ENCODE measurements around the gene ZNF805.
"Not testable (repeated sequence)": the region's sequence is repeated elsewhere in the genome, so short reads cannot be mapped to it uniquely, and the experiment has no call there.

ZNF805 gene

DNA sequence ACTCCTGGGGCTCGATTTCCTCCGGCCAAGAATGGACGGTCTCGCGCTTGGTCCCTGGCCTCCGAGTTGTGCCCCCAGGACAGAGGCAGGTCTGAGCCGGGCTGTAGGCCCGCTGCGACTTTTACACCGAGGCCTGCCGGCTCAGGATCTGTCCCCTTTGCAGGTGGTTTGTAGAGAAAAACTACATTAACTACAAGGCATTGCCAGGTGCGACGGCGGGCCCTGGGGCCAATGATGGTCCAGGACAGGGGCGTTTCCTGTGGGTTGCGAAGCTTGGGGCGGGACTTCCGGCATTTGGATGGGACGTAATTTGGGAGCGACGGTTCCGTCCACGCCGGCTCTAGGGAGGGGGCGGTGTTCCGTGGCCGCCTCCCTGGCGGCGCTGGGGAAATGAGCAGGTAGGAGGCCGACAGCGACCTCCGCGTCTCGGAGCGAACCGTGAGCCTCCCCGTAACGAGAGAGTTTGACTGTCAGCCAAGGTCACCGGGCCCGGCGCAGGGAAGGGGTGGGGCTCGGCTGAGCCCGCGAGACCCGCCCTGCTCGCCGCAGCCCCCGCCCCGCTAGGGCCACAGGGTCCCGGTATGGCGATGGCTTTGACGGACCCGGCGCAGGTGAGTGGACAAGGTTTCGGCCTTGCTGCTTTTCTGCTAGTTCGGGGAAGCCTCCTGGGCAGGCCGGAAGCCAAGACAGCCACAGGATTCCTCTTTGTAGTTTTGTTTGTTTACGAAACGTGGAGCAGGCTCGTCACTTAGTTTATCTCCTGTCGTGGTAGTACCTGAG lies at the start of gene ZNF805:
Gene ZNF805 (plus strand): TSS at position 322 of the 780 bp plus-strand sequence. CDS start 260 bp downstream, at position 582.
- Histone ChIP-seq H3K4me3 (replicated peaks; ENCODE audit: low read depth, low read length) (peak within 1 kb of the TSS; percentile 88), H3K36me3 (ENCODE audit: control insufficient read depth, insufficient read depth, low read length) (peaks cover 9% of the 10 kb centered on the region), H3K27me3 (replicated peaks; ENCODE audit: control insufficient read depth, insufficient read depth, low read length) (no peaks in the 10 kb centered on the region)
- TF ChIP-seq, protein P1, sequence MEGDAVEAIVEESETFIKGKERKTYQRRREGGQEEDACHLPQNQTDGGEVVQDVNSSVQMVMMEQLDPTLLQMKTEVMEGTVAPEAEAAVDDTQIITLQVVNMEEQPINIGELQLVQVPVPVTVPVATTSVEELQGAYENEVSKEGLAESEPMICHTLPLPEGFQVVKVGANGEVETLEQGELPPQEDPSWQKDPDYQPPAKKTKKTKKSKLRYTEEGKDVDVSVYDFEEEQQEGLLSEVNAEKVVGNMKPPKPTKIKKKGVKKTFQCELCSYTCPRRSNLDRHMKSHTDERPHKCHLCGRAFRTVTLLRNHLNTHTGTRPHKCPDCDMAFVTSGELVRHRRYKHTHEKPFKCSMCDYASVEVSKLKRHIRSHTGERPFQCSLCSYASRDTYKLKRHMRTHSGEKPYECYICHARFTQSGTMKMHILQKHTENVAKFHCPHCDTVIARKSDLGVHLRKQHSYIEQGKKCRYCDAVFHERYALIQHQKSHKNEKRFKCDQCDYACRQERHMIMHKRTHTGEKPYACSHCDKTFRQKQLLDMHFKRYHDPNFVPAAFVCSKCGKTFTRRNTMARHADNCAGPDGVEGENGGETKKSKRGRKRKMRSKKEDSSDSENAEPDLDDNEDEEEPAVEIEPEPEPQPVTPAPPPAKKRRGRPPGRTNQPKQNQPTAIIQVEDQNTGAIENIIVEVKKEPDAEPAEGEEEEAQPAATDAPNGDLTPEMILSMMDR (IDR thresholded peaks at IDR 0.05; ENCODE audit: insufficient read depth, low read length, poor library complexity, severe bottlenecking): peak; percentile 5
- DNase-seq (ENCODE audit: extremely low read depth, insufficient read length): peak; percentile 94

DNA sequence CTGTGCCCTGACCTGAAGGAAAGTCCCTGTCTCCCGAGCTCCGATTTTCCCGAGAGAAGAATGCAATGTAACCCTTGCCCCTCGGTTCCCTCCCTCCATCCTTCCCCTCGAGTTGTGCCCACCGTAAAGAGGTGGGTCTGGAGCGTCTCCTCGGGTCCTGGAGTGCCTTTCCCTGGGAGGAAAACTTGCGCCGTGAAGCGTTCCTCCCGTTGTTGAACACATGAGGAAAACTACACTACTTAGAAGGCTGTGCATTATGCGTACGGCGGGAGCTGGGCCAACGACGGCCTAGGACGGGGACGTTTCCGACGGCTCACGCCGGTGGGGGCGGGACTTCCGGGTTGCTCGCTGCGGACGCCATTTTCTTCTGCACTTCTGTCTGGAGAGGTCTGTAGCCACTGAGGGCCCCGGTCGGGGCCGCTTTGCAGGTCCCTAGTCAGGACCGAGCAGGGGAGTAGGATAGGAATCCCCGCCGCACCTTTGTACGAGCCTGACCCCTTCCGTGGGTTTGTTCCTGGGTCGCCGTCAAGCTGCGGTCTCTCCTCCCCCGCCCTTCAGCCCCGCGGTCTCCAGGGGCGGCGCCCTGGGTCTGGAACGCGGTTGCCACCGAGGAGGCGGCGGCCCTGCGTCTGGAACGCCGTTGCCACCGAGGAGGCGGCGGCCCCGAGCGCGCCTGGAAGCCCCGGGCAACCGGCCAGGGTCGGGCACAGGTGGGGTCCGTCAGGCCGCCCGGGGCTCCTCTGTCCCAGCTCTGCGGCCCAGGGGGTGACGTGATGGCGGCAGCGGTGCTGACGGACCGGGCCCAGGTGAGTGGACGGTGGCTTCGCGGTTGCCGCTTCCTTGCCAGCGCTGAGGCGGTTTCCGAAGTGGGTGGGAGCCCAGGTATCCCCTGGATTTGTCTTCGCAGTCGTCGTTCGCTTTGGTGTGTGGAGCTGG lies 49.0 kb upstream of the ZNF805 start, which contains the start of gene ZNF264:
Gene ZNF264 (plus strand): TSS at position 360 of the 936 bp plus-strand sequence. CDS start 414 bp downstream, at position 774.
- TF ChIP-seq, protein P1 (IDR thresholded peaks at IDR 0.05; ENCODE audit: insufficient read depth, low read length, poor library complexity, severe bottlenecking): peak; percentile 20
- Histone ChIP-seq H3K36me3 (ENCODE audit: control insufficient read depth, insufficient read depth, low read length) (peaks cover 10% of the 10 kb centered on the region), H3K4me3 (replicated peaks; ENCODE audit: low read depth, low read length) (peak within 1 kb of the TSS; percentile 96), H3K27me3 (replicated peaks; ENCODE audit: control insufficient read depth, insufficient read depth, low read length) (no peaks in the 10 kb centered on the region)
- DNase-seq (ENCODE audit: extremely low read depth, insufficient read length): peak; percentile 93

DNA sequence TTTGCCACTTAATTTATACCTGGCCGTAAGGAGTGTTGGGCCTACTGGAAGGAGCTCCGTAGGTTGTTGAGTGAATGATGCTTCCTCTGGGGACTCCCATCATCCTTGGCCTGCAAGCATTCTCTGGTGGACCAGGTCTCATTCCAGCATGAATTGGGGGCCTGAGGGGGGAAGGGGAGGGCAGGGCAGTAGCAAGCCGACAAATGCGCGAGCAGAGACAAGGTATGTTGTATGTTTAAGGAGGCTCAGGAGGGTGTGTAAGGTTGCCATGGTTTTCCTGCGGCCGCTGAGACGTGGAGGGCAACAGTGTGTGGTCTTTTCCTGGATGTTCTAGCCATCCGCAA lies 48.4 kb upstream of the ZNF805 start:
- no peaks in the 10 kb centered on the region for H3K27me3 ChIP-seq (replicated peaks; ENCODE audit: control insufficient read depth, insufficient read depth, low read length)
- H3K4me3 ChIP-seq (replicated peaks; ENCODE audit: low read depth, low read length): peak overlapping the region; percentile 96
- TF ChIP-seq, protein P1 (IDR thresholded peaks at IDR 0.05; ENCODE audit: insufficient read depth, low read length, poor library complexity, severe bottlenecking): no peak
- H3K36me3 ChIP-seq (ENCODE audit: control insufficient read depth, insufficient read depth, low read length): peaks cover 15% of the 10 kb centered on the region
- no peak for DNase-seq (ENCODE audit: extremely low read depth, insufficient read length)

DNA sequence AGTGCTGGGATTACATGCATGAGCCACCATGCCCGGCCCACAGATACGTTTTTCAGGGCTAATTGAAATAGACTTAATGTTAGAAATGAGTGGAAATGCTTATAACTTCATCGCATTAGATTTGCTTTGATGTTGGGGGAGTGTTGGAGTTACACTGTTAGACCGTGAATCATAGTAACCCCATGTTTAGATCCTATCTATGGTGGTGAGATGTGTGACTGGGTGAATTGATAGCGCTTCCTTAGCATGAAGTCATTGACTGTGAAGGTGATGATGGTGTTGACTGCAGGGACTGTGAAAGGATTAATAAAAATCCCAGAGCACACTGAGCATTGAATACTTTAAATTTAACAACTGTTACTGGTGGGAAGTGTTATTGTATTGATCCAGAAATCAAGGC lies 47.4 kb upstream of the ZNF805 start:
- no peak overlapping the region for H3K4me3 ChIP-seq (replicated peaks; ENCODE audit: low read depth, low read length)
- TF ChIP-seq, protein P1 (IDR thresholded peaks at IDR 0.05; ENCODE audit: insufficient read depth, low read length, poor library complexity, severe bottlenecking): no peak
- H3K36me3 ChIP-seq (ENCODE audit: control insufficient read depth, insufficient read depth, low read length): peaks cover 16% of the 10 kb centered on the region
- no peaks in the 10 kb centered on the region for H3K27me3 ChIP-seq (replicated peaks; ENCODE audit: control insufficient read depth, insufficient read depth, low read length)
- no peak for DNase-seq (ENCODE audit: extremely low read depth, insufficient read length)

DNA sequence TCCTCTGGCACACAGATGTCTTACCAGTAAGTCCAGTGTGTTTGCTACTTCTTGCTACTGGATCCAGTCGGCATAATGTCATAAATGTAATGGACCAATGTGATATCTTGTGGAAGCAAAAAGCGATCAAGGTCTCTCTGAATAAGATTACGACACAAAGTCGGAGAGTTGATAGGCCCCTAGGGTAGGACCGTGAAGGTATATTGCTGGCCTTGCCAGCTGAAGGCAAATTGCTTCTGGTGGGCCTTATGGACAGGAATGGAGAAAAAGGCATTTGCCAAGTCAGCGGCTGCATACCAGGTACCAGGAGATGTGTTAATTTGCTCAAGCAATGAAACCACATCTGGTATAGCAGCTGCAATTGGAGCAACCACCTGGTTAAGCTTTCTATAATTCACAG lies 42.6 kb upstream of the ZNF805 start:
- peaks cover 16% of the 10 kb centered on the region for H3K36me3 ChIP-seq (ENCODE audit: control insufficient read depth, insufficient read depth, low read length)
- H3K27me3 ChIP-seq (replicated peaks; ENCODE audit: control insufficient read depth, insufficient read depth, low read length); DNase-seq (ENCODE audit: extremely low read depth, insufficient read length); H3K4me3 ChIP-seq (replicated peaks; ENCODE audit: low read depth, low read length): not testable (repeated sequence)

DNA sequence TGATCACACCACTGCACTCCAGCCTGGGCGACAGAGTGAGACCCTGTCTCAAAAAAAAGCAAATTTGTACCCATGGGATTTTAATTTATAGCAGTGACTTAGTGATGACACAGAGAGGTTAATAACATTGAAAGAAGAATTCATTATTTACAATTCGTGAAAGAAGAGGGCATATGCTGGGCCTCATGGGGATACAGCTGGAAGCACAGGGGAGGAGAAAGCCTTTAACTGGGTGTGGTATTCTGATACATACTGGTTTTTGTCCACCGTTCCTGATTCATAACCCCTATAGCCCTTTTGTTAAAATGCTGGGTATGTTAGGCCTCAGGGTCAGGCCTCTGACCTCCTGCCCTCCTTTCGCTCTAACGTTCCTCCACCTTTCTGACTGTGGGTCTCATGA lies 38.3 kb upstream of the ZNF805 start:
- Histone ChIP-seq H3K36me3 (ENCODE audit: control insufficient read depth, insufficient read depth, low read length) (peaks cover 9% of the 10 kb centered on the region), H3K27me3 (replicated peaks; ENCODE audit: control insufficient read depth, insufficient read depth, low read length) (no peaks in the 10 kb centered on the region), H3K4me3 (replicated peaks; ENCODE audit: low read depth, low read length) (no peak overlapping the region)
- TF ChIP-seq, protein P1 (IDR thresholded peaks at IDR 0.05; ENCODE audit: insufficient read depth, low read length, poor library complexity, severe bottlenecking): no peak
- no peak for DNase-seq (ENCODE audit: extremely low read depth, insufficient read length)

Data from GM06990 (cell line).